Skeletal muscle cell (primary cell): ENCODE measurements around the gene POTEG.
"Not testable (repeated sequence)": the region's sequence is repeated elsewhere in the genome, so short reads cannot be mapped to it uniquely, and the experiment has no call there.

Source experiments
- DNase-seq: peaks from one replicate; pipeline ENCODE4 v3.0.0-alpha.2; 2010; ENCODE audit warnings: low read depth
- H3K4me3 ChIP-seq: 2 replicates; pipeline ENCODE4 v1.5.1; 2011; ENCODE audit warnings: low read depth, mild to moderate bottlenecking, control low read depth, low read length, moderate library complexity

POTEG gene

GRCh38 chr14:19434241-19434640, at the start of gene POTEG:
Gene POTEG, minus strand, starts transcription at chr14:19434341. Its CDS starts 52 bp downstream, at chr14:19434289.
- not testable (repeated sequence) for DNase-seq

GRCh38 chr14:19482093-19482492, 48.0 kb upstream of the POTEG start:
- H3K4me3 ChIP-seq, DNase-seq: not testable (repeated sequence)

More at GRCh38 chr14:19434241-19434640, at the start of gene POTEG:
- H3K4me3 ChIP-seq, result not testable (repeated sequence)

GRCh38 chr14:19481421-19481820, 47.3 kb upstream of the POTEG start:
- not testable (repeated sequence) for DNase-seq, H3K4me3 ChIP-seq

- not testable (repeated sequence) for H3K4me3 ChIP-seq, DNase-seq
Observed at GRCh38 chr14:19480491-19480890, 46.4 kb upstream of the POTEG start.

GRCh38 chr14:19445761-19446160, 11.6 kb upstream of the POTEG start:
- not testable (repeated sequence) for DNase-seq

GRCh38 chr14:19439826-19440225, 5.7 kb upstream of the POTEG start:
- H3K4me3 ChIP-seq, DNase-seq: not testable (repeated sequence)

More at GRCh38 chr14:19445761-19446160, 11.6 kb upstream of the POTEG start:
- not testable (repeated sequence) for H3K4me3 ChIP-seq

- not testable (repeated sequence) for DNase-seq
Observed at GRCh38 chr14:19439219-19439618, 5.1 kb upstream of the POTEG start.

GRCh38 chr14:19437126-19437443, 2.9 kb upstream of the POTEG start:
- not testable (repeated sequence) for H3K4me3 ChIP-seq, DNase-seq

More at GRCh38 chr14:19439219-19439618, 5.1 kb upstream of the POTEG start:
- H3K4me3 ChIP-seq, result not testable (repeated sequence)

- not testable (repeated sequence) for DNase-seq, H3K4me3 ChIP-seq
Observed at GRCh38 chr14:19436311-19437125, 2.4 kb upstream of the POTEG start.

GRCh38 chr14:19435852-19436251, 1.7 kb upstream of the POTEG start:
- DNase-seq, result not testable (repeated sequence)

GRCh38 chr14:19434891-19435290, 750 bp upstream of the POTEG start:
- H3K4me3 ChIP-seq, DNase-seq: not testable (repeated sequence)

More at GRCh38 chr14:19435852-19436251, 1.7 kb upstream of the POTEG start:
- not testable (repeated sequence) for H3K4me3 ChIP-seq

- DNase-seq, H3K4me3 ChIP-seq: not testable (repeated sequence)
Observed at GRCh38 chr14:19433765-19434164, 376 bp downstream of the POTEG start.

- not testable (repeated sequence) for DNase-seq, H3K4me3 ChIP-seq
Observed at GRCh38 chr14:19408519-19408918, 25.6 kb downstream of the POTEG start.

- not testable (repeated sequence) for DNase-seq, H3K4me3 ChIP-seq
Observed at GRCh38 chr14:19402097-19402496, 32.0 kb downstream of the POTEG start.

- DNase-seq, H3K4me3 ChIP-seq: not testable (repeated sequence)
Observed at GRCh38 chr14:19394727-19395126, 39.4 kb downstream of the POTEG start.

GRCh38 chr14:19390230-19390629, 43.9 kb downstream of the POTEG start:
- not testable (repeated sequence) for DNase-seq

GRCh38 chr14:19388741-19389140, 45.4 kb downstream of the POTEG start:
- not testable (repeated sequence) for DNase-seq, H3K4me3 ChIP-seq

More at GRCh38 chr14:19390230-19390629, 43.9 kb downstream of the POTEG start:
- not testable (repeated sequence) for H3K4me3 ChIP-seq

- not testable (repeated sequence) for H3K4me3 ChIP-seq, DNase-seq
Observed at GRCh38 chr14:19386996-19387395, 47.1 kb downstream of the POTEG start.

GRCh38 chr14:19386309-19386708, 47.8 kb downstream of the POTEG start:
- not testable (repeated sequence) for DNase-seq, H3K4me3 ChIP-seq

GRCh38 chr14:19384088-19384781, 49.9 kb downstream of the POTEG start:
- not testable (repeated sequence) for DNase-seq, H3K4me3 ChIP-seq
